ENCODE measurements around the gene BOLA3.
A peak's percentile ranks its signal among the peaks of the same experiment; 100 is the strongest.
"Not testable (repeated sequence)": the region's sequence is repeated elsewhere in the genome, so short reads cannot be mapped to it uniquely, and the experiment has no call there.

Gene BOLA3, protein sequence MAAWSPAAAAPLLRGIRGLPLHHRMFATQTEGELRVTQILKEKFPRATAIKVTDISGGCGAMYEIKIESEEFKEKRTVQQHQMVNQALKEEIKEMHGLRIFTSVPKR

DNA sequence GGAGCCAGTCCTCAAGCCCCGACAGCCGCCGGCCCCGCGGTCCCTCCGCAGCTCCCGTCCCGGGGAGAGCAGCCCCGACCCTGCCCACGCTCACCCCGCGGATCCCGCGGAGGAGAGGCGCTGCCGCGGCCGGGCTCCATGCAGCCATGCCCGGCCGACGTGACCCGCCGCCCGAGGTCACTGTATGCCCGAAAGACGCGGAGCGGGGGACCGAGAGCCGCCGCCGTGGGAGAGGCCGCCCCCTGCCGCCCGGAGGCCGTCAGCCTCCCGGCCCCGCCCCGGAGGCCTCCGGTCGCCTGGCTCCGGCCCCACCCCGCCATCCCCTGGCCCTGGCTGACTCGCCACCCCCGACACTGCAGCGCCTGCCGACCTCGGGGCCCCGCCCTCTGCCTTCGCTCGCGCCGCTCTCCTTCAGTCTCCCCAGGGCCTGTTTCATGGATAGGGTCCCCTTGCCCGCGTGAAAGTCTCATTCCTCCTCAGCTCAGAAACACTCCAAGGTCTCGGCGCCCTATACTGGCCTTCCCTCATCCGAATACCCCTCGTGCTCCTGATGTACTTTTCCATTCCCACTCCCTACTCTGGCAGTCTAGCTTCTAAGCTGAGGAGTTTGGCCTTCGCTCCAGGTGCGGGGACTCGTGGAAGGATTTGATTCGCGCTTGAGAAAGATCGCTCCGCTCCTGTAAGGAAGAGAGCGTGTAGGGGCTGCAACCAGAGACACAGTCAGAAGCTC lies at the start of gene BOLA3:
TSS of gene BOLA3 (minus strand) at position 186 of the 730 bp plus-strand sequence. CDS start at position 148, 38 bp downstream.
- peak; percentile 89 for DNase-seq

DNA sequence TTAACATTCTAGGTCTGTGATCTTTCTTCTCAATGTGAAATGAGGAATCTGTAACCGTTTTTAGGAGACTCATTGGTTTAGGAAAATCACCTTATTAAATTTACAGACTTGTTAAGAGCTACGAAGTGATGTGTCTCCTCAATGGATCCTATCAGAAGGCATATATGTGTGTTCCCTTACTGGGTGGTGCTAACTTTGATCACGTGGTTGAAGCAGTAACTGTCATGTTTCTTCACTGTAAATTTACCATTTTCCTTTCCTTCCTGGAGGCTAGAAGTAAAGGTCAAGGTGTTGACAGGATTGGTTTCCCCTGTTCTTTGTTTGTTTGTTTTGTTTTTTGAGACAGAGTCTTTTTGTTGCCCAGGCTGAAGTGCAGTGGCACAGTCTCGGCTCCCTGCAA lies 49.3 kb upstream of the BOLA3 start:
- no peak for DNase-seq

DNA sequence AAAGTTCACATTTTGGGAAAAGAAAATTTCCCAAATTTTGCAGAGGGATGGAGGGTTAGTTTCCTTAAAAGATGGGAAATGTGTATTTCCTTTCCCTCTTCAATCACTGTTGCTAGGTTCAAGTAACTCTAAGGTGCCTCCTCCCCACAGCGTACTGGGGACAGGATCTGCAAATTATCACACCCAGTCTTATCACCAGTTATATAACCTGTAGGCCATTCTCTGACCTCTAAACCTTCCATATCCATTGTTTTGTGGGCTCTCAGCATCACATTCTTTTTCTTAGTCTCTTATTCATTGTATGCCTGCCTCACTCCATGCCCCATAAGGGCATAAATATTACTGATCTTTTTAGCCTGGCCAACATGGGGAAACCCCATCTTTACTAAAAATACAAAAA lies 47.1 kb upstream of the BOLA3 start:
- DNase-seq = no peak

DNA sequence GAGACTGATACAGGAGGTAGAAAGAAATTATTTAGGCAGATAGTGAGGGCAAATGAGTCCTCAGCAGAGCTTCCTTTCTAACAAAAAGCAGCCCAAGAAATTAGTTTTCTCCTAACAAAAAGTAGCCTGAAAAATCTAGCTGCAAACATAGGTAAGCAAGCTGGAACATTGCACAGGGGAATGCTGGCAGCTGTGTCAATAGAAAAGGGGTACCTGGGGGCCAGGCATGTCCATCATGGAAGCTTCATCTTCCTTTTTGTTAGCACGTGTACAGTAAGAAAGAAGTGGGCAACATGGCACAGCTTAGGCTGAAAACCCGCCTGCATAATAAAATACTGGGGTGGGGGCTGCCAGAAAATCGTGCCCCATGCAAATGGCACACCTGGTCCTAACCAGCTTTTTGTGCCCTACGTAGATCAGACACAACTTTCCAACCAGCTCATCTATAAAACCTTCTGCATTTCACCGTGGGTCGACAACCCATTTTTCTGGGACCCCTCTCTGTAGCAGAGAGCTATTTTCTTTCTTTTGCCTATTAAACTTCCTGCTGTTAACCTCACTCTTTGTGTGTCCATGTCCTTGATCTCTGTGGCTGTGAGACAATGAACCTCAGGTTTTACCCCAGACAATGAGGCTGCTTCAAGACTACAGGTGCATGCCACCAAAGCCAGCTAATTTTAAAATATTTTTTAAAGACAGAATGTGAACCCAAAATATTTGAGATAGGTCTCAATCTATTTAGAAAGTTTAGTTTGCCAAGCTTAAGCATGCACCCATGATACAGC lies 44.1 kb upstream of the BOLA3 start:
- DNase-seq = no peak

DNA sequence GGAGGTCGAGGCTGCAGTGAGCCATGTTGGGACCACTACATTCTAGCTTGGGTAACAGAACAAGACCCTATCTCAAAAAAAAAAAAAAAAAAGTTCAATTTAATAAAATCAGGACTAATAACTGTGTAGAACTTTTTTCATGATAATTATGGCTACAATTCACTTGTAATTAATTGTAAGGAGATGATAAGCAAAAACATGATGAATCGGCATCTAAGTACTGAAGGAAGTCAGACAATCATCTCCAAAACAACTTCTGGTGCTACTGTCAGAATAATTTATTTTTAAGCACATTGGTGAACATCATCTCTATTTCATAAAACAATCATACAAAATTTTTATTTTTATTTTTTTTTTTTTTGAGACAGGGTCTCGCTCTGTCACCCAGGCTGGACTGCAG lies 41.0 kb upstream of the BOLA3 start:
- DNase-seq = no peak

DNA sequence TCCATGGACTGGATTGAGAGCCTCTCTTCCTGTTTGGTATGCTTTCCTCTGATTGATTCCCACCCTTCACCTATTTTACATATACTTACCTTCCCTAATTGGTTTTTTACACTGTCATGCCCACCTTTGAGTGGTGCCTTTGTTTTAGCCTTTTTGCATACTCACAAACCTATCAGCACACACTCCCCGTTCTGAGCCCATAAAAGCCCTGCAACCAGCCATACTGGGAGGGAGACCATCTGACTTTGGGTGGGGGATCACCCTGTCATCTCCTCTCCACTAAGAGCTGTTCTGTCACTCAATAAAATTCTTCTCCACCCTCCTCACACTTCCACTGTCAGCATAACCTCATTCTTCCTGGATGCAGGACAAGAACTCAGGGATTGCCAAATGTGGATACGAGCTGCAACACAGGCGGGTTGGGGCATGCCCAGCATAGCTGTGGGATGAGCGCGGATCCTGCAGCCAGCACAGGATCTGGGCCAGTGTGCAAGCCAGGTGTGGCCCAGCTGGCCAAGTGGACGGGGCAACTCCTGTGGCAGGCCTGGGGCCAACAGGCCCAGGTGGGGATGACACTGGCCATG lies 40.4 kb upstream of the BOLA3 start:
- DNase-seq = no peak

DNA sequence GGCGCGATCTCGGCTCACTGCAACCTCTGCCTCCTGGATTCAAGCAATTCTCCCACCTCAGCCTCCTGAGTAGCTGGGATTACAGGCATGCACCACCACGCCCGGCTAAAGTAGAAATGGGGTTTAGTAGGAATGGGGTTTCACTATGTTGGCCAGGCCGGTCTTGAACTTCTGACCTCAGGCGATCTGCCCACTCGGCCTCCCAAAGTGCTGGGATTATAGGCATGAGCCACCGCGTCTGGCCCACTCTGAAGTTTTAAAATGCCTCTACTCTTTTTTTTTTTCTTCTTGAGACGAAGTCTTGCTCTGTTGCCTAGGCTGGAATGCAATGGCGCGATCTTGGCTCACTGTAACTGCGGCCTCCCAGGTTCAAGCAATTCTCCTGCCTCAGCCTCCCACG lies 39.0 kb upstream of the BOLA3 start:
- DNase-seq = not testable (repeated sequence)

DNA sequence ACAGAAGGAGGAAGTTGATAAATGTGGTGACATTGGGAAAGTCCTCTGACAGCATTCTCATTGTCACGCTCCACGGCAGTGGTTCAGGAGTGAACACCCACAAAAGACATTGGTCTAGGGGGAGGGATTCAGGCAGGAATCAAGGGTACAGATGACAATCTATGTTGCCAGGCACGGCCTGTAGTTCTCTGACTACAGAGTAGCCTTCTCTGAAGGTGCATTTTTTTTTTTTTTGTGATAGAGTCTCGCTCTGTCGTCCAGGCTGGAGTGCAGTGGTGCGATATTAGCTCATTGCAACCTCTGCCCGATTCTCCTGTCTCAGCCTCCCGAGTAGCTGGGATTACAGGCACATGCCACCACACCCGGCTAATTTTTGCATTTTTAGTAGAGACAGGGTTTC lies 38.3 kb upstream of the BOLA3 start:
- DNase-seq = no peak

DNA sequence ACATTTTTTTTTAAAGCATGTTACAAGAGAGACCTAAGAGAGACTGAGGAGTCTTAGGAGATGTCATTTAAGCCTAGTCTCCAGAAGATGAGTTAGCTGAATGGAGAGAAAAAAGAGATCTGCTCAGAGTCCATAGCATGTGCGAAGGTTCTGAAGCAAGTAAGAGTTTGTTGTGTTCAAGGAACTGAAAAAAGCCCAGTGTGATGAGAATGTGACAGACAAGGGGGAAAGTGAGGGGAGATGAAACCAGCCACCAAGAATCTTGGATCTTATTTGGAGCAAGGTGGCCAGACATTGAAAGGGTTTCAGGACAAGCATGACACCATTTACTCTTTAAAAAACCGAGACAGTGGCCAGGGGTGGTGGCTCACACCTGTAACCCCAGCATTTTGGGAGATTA lies 36.2 kb upstream of the BOLA3 start:
- no peak for DNase-seq

DNA sequence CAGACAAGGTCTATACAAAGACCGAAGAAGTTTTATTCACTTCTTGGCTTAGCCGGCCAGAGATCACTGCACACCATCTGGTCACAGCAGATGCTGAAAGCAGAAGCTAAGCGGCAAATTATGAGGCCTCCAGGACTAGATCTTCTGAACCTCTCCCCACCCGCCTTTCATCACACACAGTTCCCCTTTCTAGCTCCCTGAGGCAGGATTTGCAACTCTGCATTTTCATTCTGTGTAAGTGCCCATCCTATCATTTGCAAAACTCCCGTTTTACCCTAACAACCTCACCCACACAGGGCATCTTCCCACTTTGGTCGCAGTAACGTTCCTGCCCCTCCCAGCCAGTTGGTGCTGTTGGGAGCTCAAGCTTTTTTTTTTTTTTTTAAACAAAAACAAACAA lies 34.0 kb upstream of the BOLA3 start:
- DNase-seq = peak; percentile 55

DNA sequence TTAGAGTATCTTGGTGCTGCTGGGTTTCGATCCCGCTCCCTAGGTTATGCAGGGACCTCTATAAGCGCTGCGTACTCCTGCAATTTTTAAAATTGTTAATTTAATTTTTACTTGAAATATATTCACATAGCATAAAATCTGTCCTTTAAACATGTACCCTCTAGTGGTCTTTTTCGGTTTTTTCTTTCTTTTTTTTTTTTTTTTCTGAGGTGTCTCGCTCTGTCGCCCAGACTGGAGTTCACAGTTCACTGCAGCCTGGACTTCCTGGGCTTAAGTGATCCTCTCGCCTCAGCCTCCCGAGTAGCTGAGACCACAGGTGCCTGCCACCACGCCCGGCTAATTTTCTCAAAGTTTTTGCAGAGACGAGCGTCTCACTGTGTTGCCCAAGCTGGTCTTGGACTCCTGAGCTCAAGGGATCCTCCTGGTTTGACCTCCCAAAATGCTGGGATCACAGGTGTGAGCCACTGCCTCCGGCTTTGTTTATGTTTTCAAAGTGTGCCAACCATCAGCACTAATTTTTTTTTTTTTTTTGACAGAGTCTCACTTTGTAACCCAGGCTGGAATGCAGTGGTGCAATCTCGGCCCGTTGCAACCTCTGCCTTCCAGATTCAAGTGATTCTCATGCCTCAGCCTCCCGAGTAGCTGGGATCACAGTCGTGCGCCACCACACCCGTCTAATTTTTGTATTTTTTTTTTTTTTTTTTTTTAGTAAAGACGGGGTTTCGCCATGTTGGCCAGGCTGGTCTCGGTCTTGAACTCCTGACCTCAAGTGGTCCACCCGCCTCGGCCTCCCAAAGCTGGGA lies 31.6 kb upstream of the BOLA3 start:
- DNase-seq = no peak

DNA sequence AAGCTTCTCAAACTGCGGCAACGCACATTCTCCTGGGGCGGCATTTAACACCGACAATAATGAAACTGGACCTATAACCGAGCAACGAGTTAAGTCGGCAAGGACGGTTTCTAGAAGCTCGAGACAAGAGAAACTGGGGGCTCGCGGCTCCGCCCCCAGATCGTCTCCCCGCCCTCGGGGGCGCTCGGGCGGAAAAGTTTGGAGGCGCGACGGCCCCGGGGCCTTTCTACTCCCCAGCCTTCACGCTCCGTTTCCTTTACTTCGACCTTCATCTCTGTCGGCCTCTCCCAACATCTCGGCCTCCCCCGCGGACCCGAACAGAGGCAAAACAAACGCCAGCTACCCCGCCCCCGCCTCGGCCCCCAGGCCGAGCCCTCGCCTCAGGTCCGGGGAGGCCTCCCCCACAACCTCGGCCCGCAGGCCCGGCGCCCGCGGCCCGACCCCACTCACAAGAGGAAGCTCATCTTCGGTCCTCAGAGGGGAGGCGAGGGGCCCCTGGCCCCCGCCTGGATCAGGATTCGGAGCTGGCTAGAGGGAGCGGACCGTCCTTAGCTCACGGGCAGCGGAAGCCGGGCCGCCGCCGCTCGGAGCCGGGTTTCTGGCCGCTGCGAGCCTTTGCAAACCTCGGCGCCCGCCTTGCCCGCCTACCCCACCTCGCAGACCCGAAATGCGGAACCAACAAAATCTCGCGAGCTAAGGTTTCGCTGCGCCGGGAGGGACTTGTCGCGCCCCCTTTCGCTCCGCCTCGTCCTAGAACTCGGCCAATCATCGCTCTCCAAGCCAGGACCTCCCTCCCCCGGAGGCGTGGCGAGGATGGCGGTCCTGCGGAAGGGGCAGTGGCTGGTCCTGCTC lies 30.7 kb upstream of the BOLA3 start, which contains the start of gene MOB1A:
TSS of gene MOB1A (minus strand) at position 669 of the 852 bp plus-strand sequence. CDS start at position 464, 205 bp downstream.
- peak; percentile 99 for DNase-seq

DNA sequence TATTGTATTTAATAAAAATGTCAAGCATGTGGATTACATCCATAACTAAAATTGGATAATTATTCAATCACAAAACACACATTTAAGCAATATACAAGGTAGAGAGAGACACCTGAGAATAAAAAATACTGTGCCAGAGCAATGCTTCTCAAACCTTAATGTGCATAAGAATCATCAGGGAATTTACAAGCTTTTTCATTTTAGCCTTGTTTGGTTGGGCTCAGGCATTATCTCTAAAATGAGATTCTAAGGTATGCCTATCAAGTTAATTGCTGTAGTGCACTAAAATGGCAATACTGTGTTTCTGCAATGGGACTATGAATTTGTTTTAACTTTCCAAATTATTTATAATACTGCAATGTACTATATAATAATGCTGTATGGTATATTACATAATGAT lies 30.0 kb upstream of the BOLA3 start:
- no peak for DNase-seq

DNA sequence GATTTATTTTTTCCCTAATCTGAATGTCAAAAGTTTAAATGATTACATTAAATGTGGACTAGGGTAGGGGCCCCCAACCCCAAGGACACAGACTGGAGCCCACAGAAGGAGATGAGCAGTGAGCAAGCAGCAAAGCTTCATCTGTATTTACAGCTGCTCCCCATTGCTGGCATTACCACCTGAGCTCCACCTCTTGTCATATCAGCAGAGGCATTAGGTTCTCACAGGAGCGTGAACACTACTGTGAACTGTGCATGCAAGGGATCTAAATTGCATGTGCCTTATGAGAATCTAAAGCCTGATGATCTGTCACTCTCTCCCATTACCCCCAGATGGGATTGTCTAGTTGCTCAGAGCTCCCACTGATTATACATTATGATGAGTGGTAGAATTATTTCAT lies 27.2 kb upstream of the BOLA3 start:
- DNase-seq = no peak

DNA sequence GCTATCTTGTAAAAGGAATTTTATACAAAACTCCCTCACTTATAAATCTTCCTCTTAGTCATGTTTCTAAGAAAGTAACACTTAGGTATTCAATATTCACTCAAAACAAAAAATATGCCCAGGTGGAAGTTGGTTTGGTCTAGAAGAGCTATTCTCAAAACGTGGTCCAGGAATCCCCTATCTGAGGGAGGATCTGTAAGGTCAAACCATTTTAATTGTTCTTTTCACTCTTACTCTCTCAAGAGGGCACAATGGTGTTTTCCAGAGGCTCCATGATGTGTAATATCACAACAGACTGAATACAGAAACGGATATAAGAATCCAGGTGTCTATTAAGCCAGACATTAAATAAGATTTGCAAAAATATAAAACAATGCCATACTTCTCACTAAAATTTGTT lies 21.0 kb upstream of the BOLA3 start:
- no peak for DNase-seq

DNA sequence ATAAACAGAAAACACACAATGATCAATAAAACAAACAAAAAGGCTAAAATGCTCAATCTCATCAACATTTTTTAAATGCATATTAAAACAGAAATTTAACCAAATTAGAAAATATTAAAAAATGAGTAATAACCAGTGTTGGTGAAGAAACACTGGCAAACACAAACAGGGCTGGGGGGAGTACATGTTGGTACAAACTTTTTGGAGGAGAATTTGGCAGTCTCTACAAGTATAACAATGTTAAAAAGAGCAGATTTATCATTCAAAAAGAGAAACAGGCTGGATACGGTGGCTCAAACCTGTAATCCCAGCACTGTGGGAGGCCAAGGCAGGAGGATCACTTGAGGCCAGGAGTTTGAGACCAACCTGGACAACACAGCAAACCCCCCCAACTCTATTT lies 17.0 kb upstream of the BOLA3 start:
- no peak for DNase-seq

DNA sequence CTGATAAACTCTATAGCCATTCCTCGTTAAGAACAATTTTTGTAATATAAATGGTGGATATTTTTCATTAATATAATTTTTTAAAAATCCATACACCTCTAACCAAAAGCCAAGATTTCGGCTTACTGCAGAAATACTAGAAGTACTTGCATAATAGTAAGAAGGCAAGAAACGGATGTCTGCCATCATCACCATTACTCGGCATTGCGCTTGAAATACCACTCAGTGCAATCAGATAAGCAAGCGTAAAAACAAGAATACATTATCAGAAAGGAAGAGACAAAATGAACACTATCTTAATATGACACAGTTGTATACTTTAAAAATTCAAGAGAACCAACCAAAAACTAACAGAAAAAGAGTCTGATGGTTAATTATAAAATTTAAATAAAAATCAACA lies 15.2 kb upstream of the BOLA3 start:
- DNase-seq = no peak

DNA sequence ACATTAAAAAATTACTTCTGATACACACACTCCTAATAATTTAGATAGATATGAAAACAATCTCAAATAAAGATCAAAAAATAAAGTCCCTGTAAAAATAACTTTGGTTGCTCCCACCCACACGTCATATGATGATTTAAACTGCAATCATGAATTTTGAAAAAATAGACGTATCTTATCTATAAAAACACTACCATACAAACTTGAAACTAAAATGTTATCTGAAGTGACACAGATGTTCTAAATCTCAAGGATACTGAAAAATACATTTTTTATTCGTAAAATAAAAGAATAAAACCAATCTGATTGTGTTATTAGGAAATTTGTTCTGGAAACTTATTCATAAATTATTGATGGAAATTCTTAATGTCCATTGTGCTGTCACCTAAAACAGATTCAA lies 8.1 kb upstream of the BOLA3 start:
- no peak for DNase-seq

DNA sequence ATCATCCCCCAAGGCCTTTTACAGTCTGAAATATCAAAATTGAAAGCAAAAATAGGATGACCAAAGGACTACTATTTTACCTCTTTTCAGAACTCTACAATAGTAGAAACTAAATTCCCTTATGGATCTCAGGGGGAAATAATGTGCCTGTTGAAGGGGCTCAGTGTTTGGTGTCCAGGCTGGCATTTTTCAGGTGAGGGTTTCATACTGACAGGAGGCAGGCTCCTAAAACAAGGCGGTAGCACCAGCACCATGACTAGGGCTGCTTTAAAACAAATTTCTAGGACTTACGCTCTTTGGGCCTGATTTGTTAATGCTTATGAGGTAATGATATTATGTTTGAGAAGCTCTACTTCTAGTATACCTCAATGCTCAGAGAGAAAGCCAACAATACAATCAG lies 5.2 kb upstream of the BOLA3 start:
- no peak for DNase-seq

DNA sequence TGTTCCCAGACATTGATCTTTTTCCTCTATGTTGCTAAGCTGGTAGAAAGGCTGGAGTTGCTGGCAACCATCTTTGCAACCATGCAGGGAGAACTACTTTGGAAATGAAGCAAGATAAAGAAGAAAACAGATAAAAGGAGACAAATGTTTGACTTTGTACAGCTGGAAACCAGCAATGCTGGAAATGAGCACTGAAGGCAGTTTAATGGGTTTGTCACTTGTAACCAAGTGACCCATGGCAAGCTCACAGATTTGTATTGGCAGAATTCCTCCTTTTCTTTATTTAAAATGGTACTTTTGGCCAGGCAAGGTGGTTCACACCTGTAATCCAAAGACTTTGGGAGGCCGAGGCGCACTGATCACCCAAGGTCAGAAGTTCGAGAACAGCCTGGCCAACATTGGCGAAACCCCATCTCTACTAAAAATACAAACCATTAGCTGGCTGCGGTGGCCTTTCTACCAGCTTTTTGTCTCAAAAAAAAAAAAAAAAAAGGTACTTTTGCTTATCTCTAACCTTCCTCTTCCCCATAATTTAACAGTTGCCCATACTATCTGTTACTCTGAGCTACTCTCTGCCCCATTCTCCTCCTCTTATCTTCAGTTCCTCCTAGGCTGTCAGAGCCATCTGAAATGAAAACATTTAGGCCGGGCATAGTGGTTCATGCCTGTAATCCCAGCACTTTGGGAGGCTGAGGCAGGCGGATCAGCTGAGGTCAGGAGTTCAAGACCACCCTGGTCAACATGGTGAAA lies 2.0 kb upstream of the BOLA3 start:
- DNase-seq = no peak

DNA sequence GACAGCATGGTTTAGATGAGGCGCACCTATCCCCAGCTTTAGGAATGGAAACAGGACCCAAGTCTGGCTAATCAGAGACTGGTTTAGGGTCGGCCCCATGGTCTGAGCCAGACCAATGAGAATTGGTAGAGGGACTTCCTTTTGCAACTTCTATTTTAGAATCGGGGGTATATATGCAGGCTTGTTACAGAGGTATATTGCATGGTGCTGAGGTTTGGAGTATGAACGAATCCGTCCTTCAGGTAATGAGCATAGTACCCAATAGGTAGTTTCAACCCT lies 1.5 kb upstream of the BOLA3 start:
- no peak for DNase-seq
